SU-DHL-6 (cell line): ENCODE results near the gene EEFSEC.

ENCODE experiments used
- H2AFZ ChIP-seq: fragments of 200-600 bp; sonication (generic); 2 replicates; pipeline ENCODE4 v1.6.1; 2014; ENCODE audit warnings: low read depth, mild to moderate bottlenecking, moderate library complexity, mixed read lengths, antibody characterized with exemption, low read length; ENCODE audit not compliant: severe bottlenecking
- H3F3A ChIP-seq: fragments of 200-600 bp; shearing (Covaris generic); 2 replicates; pipeline ENCODE4 v1.6.0; 2016; ENCODE audit warnings: antibody characterized with exemption, mild to moderate bottlenecking; ENCODE audit not compliant: insufficient read depth
- H3K27ac ChIP-seq: fragments of 200-600 bp; sonication (generic); 2 replicates; pipeline ENCODE4 v1.5.1; 2016; ENCODE audit warnings: low read depth, mild to moderate bottlenecking, low read length, moderate library complexity, mixed read lengths
- H3K27me3 ChIP-seq: fragments of 200-600 bp; sonication (generic), shearing (Covaris generic); 2 replicates; pipeline ENCODE4 v1.6.0; 2014; ENCODE audit warnings: mild to moderate bottlenecking, low read length
- H3K36me3 ChIP-seq: fragments of 200-600 bp; sonication (generic); 2 replicates; pipeline ENCODE4 v1.6.1; 2014; ENCODE audit warnings: mild to moderate bottlenecking, low read length, mixed read lengths
- H3K4me2 ChIP-seq: fragments of 300-600, 200-600 bp; shearing (Covaris generic), sonication (generic); 2 replicates; pipeline ENCODE4 v1.6.0; 2014; ENCODE audit warnings: low read length, low read depth, mild to moderate bottlenecking; ENCODE audit not compliant: poor library complexity, severe bottlenecking
- H3K4me3 ChIP-seq: fragments of 200-600 bp; sonication (generic); 2 replicates; pipeline ENCODE4 v1.5.1; 2014; ENCODE audit warnings: antibody characterized with exemption, low read length, mild to moderate bottlenecking, mixed read lengths; ENCODE audit not compliant: insufficient read depth, poor library complexity, severe bottlenecking
- H3K79me2 ChIP-seq: fragments of 200-600 bp; sonication (generic); 2 replicates; pipeline ENCODE4 v1.6.1; 2014; ENCODE audit warnings: mild to moderate bottlenecking, low read length, moderate library complexity; ENCODE audit not compliant: insufficient read depth
- H3K9ac ChIP-seq: fragments of 200-600 bp; sonication (generic); 2 replicates; pipeline ENCODE4 v1.7.0; 2014; ENCODE audit warnings: mild to moderate bottlenecking, low read length
- H3K9me2 ChIP-seq: fragments of 200-600 bp; sonication (generic); replicated peaks from 2 replicates; pipeline ENCODE4 v1.6.1; 2014; ENCODE audit warnings: low read length; ENCODE audit not compliant: insufficient read depth
- H3K9me3 ChIP-seq: fragments of 200-600 bp; sonication (generic); 2 replicates; pipeline ENCODE4 v1.6.1; 2014; ENCODE audit warnings: low read length, mixed read lengths; ENCODE audit not compliant: insufficient read depth
- H4K20me1 ChIP-seq: fragments of 200-600 bp; sonication (generic); 2 replicates; pipeline ENCODE4 v1.6.1; 2014; ENCODE audit warnings: low read depth, mild to moderate bottlenecking, antibody characterized with exemption, low read length, moderate library complexity, mixed read lengths
- EZH2phosphoT487 ChIP-seq: fragments of 200-600 bp; sonication (generic), shearing (Covaris generic); conservative IDR thresholded peaks from 2 replicates; pipeline ENCODE4 v1.6.1; 2018; ENCODE audit warnings: mild to moderate bottlenecking, antibody characterized with exemption, low read length, moderate library complexity, mixed read lengths
- TF ChIP-seq, protein P1 (sequence below): fragments of 200-600 bp; sonication (generic); IDR thresholded peaks from one replicate; pipeline ENCODE4 v1.5.1; 2017; ENCODE audit warnings: antibody characterized with exemption, mild to moderate bottlenecking, low read length, moderate library complexity; ENCODE audit not compliant: insufficient read depth, poor library complexity, severe bottlenecking

Gene EEFSEC

GRCh38 chr3:128404276-128405068, 251.2 kb downstream of the EEFSEC start:
- no peak for TF ChIP-seq EZH2phosphoT487
- TF ChIP-seq, protein P1, sequence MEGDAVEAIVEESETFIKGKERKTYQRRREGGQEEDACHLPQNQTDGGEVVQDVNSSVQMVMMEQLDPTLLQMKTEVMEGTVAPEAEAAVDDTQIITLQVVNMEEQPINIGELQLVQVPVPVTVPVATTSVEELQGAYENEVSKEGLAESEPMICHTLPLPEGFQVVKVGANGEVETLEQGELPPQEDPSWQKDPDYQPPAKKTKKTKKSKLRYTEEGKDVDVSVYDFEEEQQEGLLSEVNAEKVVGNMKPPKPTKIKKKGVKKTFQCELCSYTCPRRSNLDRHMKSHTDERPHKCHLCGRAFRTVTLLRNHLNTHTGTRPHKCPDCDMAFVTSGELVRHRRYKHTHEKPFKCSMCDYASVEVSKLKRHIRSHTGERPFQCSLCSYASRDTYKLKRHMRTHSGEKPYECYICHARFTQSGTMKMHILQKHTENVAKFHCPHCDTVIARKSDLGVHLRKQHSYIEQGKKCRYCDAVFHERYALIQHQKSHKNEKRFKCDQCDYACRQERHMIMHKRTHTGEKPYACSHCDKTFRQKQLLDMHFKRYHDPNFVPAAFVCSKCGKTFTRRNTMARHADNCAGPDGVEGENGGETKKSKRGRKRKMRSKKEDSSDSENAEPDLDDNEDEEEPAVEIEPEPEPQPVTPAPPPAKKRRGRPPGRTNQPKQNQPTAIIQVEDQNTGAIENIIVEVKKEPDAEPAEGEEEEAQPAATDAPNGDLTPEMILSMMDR: no peak
- Histone ChIP-seq H3K27ac (no peak overlapping the region), H3K9me3 (no peaks in the 10 kb centered on the region), H3K79me2 (no peaks in the 10 kb centered on the region), H2AFZ (no peak overlapping the region), H3K36me3 (no peaks in the 10 kb centered on the region), H4K20me1 (no peaks in the 10 kb centered on the region), H3K9ac (no peak overlapping the region), H3K4me2 (no peak overlapping the region), H3K27me3 (no peaks in the 10 kb centered on the region), H3K4me3 (no peak overlapping the region), H3F3A (no peaks in the 10 kb centered on the region), H3K9me2 (no peaks in the 10 kb centered on the region)

- no peak for TF ChIP-seq EZH2phosphoT487
- TF ChIP-seq, protein P1: no peak
- Histone ChIP-seq H2AFZ (no peak overlapping the region), H3K4me2 (no peak overlapping the region), H4K20me1 (no peaks in the 10 kb centered on the region), H3K9me2 (no peaks in the 10 kb centered on the region), H3K79me2 (no peaks in the 10 kb centered on the region), H3F3A (no peaks in the 10 kb centered on the region), H3K9ac (no peak overlapping the region), H3K9me3 (no peaks in the 10 kb centered on the region), H3K36me3 (no peaks in the 10 kb centered on the region), H3K27me3 (no peaks in the 10 kb centered on the region), H3K4me3 (no peak overlapping the region), H3K27ac (no peak overlapping the region)
Observed at GRCh38 chr3:128405554-128406277, 252.4 kb downstream of the EEFSEC start.

- no peaks in the 10 kb centered on the region for H3F3A ChIP-seq
- H3K4me3 ChIP-seq: no peak overlapping the region
Observed at GRCh38 chr3:128407247-128407646, 254.0 kb downstream of the EEFSEC start.

More at GRCh38 chr3:128407247-128407646, 254.0 kb downstream of the EEFSEC start:
- no peaks in the 10 kb centered on the region for H3K9me3 ChIP-seq
- H3K9me2 ChIP-seq: no peaks in the 10 kb centered on the region
- H3K4me2 ChIP-seq: no peak overlapping the region
- H3K79me2 ChIP-seq: no peaks in the 10 kb centered on the region
- no peaks in the 10 kb centered on the region for H3K36me3 ChIP-seq
- no peaks in the 10 kb centered on the region; the same call in 1 of the 2 replicates for H4K20me1 ChIP-seq
- no peak for TF ChIP-seq EZH2phosphoT487
- TF ChIP-seq, protein P1: no peak
- no peak overlapping the region for H3K27ac ChIP-seq
- H2AFZ ChIP-seq: no peak overlapping the region
- H3K27me3 ChIP-seq: no peaks in the 10 kb centered on the region
- no peak overlapping the region for H3K9ac ChIP-seq
